Measurements from ENCODE around the gene ABCG1. TPM values are rescaled to one million over a fixed set of nuclear protein-coding genes. Genes with fewer than 3 reads are reported as not detected.

Gene ABCG1
- total RNA-seq, 1 donor from 2014 or later = 62.9 TPM

- DNase-seq (ENCODE audit: low read depth in 2 of 2) = no peak
Measured at GRCh38 chr21:42250422-42251403, 31.8 kb downstream of the ABCG1 start.

DNA sequence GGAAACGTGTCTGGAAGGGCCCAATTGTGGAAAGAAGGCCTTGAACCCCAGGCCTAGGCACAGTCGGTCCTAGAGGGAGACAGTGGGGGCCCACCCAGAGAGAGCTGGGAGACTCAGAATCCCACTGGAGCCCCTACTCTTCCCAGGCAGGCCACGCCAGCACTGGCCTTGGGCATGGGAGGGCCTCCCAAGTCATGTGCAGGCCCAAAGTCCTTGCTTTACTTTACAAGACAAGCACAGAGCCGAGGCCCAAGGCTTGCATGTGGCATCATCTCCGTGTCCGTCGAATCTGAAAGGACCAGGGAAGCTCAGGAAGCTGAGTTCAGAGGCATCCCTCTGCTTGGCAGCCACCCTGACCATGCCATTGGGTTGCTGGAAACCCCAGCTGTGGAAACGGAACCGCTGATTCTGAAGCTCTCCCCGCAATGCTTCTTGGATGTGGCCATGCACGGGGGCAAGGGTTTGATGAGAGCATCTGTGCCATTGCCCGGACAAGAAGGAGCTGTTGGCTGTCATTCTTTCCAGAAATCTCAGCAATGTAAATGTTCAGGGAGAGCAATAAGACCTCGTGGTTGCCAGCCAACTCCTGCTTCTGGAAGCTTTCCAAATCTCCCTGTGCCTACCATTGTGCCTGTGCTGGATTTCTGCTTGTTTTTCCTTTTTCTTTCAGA, 32.8 kb downstream of the ABCG1 start:
- no peak for DNase-seq (ENCODE audit: low read depth in 2 of 2)

GRCh38 chr21:42252325-42252654, 33.4 kb downstream of the ABCG1 start:
- DNase-seq (ENCODE audit: low read depth in 2 of 2) = no peak

GRCh38 chr21:42252778-42253340, 33.9 kb downstream of the ABCG1 start:
- DNase-seq (ENCODE audit: low read depth in 2 of 2) = no peak

- DNase-seq (ENCODE audit: low read depth in 2 of 2) = no peak
Measured at GRCh38 chr21:42253466-42253865, 34.5 kb downstream of the ABCG1 start.

DNA sequence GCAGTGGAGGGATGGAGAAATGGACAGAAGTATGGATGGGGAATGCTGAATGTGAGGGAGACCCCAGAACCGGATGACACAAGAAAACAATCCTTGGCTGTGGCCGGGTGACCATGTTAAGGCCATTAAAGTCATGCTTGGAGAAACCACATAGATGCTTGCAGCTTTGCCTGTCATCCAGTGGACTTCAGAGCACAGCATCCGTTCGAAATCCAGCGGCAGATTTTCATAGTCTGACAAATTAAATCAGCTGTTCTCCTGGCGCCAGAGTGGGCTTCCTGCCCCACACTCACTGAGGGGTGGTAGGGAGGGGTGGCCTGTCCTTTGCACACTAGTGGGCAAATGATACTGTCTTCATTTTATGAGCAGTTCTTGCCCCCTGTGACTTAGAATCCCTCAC, 35.1 kb downstream of the ABCG1 start:
- no peak for DNase-seq (ENCODE audit: low read depth in 2 of 2)

DNA sequence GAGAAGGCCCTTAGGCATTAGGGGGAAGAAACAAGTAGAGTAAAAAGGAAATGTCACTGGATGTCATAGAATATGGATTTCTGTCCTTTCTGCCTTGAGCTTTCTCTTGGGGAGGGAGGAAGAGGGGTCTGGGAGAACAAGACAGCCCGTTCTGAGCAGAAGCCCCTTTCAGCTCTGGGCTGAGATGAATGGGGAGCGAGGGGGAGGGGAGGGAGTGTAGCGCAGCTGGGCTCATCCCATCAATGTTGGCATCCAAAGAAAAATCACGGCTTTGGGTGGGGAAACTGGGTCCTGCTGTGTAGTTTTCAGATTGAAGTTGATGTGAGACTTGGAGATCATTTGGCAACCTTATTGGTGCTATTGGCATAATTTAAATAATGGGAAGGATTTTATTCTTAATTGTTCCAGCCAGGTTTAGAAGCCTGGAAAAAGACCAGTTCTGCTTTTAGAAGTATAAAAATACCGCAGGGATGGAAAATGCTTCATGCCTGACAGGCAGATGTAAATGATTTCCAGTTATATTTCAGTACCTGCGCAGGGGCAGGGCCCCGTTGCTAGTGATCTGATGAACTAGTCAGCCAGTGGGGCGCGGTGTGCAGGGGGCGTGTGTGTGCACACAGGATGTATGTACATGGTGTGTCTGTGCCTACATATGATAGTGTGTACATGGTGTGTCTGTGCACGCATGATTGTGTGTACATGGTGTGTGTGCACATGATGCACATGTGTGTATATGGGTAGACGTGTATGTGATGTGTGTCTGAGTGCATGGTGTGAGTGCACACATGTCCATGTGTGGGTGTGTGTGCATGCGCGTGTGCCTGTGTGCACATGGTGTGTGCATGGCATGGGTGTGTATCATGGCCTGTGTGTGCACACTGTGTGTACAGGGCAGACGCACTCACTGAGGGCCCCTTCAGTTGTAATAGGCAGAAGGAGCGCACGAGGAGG, 36.0 kb downstream of the ABCG1 start:
- no peak for DNase-seq (ENCODE audit: low read depth in 2 of 2)

- DNase-seq (ENCODE audit: low read depth in 2 of 2) = no peak
Measured at GRCh38 chr21:42255825-42256224, 36.9 kb downstream of the ABCG1 start.

DNA sequence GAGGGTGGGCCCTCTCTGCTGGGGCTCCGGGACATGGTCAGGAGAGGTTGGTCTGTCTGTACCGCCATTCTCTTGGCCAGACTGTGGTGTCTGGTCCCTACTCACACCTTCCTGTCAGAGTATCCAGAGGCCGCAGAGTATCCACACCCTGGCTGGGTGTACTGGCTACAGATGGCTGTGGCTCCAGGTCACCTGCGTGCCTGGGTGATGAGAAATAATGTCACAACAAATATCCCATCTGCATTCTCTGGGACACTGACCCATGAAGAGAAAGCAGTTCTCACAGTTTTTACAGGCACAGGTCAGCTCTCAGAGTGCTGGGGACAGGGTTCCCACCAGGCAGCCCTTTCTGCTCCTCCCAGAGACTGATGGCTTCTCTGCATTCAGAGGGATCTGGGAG, 37.4 kb downstream of the ABCG1 start:
- no peak for DNase-seq (ENCODE audit: low read depth in 2 of 2)

- no peak for DNase-seq (ENCODE audit: low read depth in 2 of 2)
Measured at GRCh38 chr21:42257091-42257765, 38.3 kb downstream of the ABCG1 start.

GRCh38 chr21:42258150-42258884, 39.4 kb downstream of the ABCG1 start:
- DNase-seq (ENCODE audit: low read depth in 2 of 2) = peak in 1 of 2 donors; percentile 64

DNA sequence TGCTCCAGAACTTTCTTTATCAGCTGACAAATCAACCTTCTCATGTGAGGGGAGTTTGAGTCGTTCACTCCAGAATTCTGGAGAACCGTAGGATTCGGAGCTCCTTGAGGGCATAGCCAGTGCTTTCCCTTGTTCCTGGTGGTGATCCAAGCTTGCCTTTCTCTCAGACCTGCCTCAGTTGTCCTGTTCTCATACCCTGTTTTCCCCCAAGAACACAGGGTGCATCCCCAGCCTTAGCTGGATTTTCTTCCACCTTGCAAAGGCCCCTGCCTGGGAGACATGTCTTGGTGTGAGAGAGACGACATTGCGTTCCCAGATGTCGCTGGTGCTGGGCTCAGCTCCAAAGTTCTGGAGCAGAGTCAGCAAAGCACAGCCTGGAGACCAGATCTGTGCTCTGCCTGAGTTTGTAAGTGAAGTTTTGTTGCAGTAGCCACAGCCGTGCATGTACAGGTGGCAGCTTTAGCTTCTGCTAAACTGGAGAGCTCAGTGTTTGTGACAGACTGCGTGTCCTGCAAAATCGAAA, 40.0 kb downstream of the ABCG1 start:
- no peak for DNase-seq (ENCODE audit: low read depth in 2 of 2)

GRCh38 chr21:42260121-42260520, 41.2 kb downstream of the ABCG1 start:
- no peak for DNase-seq (ENCODE audit: low read depth in 2 of 2)

DNA sequence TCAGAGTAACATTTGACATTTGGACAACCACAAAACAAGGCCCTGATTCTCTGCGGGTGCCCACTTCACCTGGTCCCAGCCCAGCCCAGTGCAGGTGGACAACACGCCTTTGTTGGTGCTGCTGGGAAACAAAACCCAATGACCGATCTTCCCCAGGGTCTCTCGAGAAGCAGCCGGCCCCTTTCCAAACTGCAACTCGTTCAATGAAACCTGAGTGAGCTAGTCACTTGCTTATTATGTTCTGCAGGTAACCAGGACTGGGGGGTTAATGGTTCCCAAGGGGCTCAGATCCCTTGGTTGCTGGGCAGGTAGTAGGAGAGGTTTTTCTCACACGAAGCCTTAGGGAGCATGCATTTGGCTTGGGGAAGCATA, 42.9 kb downstream of the ABCG1 start:
- no peak for DNase-seq (ENCODE audit: low read depth in 2 of 2)

- peak; percentile 87 to 93 for DNase-seq (ENCODE audit: low read depth in 2 of 2)
Measured at GRCh38 chr21:42262831-42263231, 43.9 kb downstream of the ABCG1 start.

- DNase-seq (ENCODE audit: low read depth in 2 of 2) = peak; percentile 89 to 96
Measured at GRCh38 chr21:42263591-42264131, 44.7 kb downstream of the ABCG1 start.

DNA sequence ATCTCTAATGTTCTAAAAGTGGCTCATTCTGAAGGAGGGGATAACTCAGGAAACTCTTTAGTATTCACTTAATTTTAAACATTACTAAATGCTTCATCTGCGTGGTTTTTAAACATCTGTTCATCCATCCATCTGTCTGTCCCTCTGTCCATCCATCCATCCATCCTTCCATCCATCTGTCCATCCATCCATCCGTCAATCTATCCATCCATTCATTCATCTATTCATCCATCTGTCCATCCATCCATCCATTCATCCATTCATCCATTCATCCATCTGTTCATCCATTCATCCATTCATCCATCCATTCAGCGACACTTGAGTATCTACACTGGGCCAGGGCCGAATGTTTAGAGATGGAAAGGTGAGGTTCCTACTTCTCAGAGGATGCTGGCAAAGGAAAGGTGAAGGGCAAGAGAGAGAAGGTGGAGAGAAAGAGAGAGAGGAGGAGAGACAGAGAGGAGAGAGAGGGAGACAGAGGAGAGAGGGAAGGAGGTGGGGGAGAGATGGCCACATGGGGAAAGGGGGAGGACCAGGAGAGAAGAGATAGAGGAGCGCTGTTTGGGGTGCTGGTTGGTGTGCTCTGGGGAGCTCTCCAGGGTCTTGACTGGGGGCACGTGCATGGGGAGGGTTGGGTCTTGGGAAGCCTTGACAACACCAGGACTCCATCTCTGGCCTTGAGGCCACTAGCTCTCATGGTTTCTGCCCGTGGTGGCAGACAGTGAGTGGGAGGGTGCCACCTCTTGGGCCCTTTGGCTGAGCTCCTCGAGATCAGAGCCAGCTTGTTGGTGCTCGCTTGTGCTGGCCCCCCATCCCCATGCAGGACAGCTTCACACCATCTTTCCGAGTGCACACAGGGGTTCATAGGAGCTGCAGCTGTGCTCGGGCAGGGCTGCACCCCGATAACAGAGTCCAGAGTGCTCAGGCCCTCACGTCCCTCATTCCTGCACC, 45.6 kb downstream of the ABCG1 start:
- no peak for DNase-seq (ENCODE audit: low read depth in 2 of 2)

- DNase-seq (ENCODE audit: low read depth in 2 of 2) = no peak
Measured at GRCh38 chr21:42265231-42265812, 46.4 kb downstream of the ABCG1 start.
